GM23338 (cell line): ENCODE data around the gene C11orf21. TPM values are rescaled to one million over a fixed set of nuclear protein-coding genes. Genes with fewer than 3 reads are reported as not detected.

Source experiments
- ATAC-seq: fragments of 200-7000 bp; cut with Tn5 transposase; 3 replicates; pipeline ENCODE4 v1.9.1; 2020
- DNase-seq: peaks from one replicate; pipeline ENCODE4 v3.0.0-alpha.2; 2015; ENCODE audit warnings: low spot score
- H2AFZ ChIP-seq: fragments of 200-600 bp; sonication (generic); 2 replicates; pipeline ENCODE4 v1.8.0; 2016; ENCODE audit warnings: antibody characterized with exemption, mild to moderate bottlenecking, moderate library complexity
- H3F3A ChIP-seq: fragments of 200-600 bp; sonication (generic); replicated peaks from 2 replicates; pipeline ENCODE4 v1.8.0; 2017; ENCODE audit warnings: antibody characterized with exemption, mixed run types, low read depth
- H3K27ac ChIP-seq: fragments of 200-600 bp; sonication (generic); 2 replicates; pipeline ENCODE4 v1.6.1; 2016; ENCODE audit warnings: low read depth
- H3K27me3 ChIP-seq: fragments of 200-600 bp; sonication (generic); 2 replicates; pipeline ENCODE4 v1.8.0; 2016; ENCODE audit warnings: mild to moderate bottlenecking, mixed run types, moderate library complexity; ENCODE audit not compliant: insufficient read depth
- H3K36me3 ChIP-seq: fragments of 200-600 bp; sonication (generic); 2 replicates; pipeline ENCODE4 v1.8.0; 2016; ENCODE audit warnings: mild to moderate bottlenecking; ENCODE audit not compliant: insufficient read depth
- H3K4me1 ChIP-seq: fragments of 200-600 bp; sonication (generic); 2 replicates; pipeline ENCODE4 v1.8.0; 2016; ENCODE audit warnings: mild to moderate bottlenecking, moderate library complexity; ENCODE audit not compliant: insufficient read depth
- H3K4me2 ChIP-seq: fragments of 200-600 bp; sonication (generic); 2 replicates; pipeline ENCODE4 v1.7.1; 2017; ENCODE audit warnings: mixed run types
- H3K4me3 ChIP-seq: fragments of 200-600 bp; sonication (generic); 2 replicates; pipeline ENCODE4 v1.6.1; 2016; ENCODE audit warnings: mixed run types
- H3K79me2 ChIP-seq: fragments of 200-600 bp; sonication (generic); replicated peaks from 2 replicates; pipeline ENCODE4 v1.8.0; 2017; ENCODE audit warnings: mild to moderate bottlenecking; ENCODE audit not compliant: insufficient read depth
- H3K9me2 ChIP-seq: fragments of 200-600 bp; sonication (generic); 2 replicates; pipeline ENCODE4 v1.8.0; 2017; ENCODE audit not compliant: insufficient read depth
- H4K20me1 ChIP-seq: fragments of 200-600 bp; sonication (generic); replicated peaks from 2 replicates; pipeline ENCODE4 v1.8.0; 2017; ENCODE audit warnings: mild to moderate bottlenecking; ENCODE audit not compliant: insufficient read depth
- H3K27ac Mint-ChIP-seq: 2 replicates; pipeline ENCODE4 v1.8.0; 2020; ENCODE audit warnings: inconsistent platforms, mild to moderate bottlenecking, moderate library complexity, mixed read lengths
- H3K27me3 Mint-ChIP-seq: 3 replicates; pipeline ENCODE4 v1.8.0; 2022; ENCODE audit warnings: low read depth, mild to moderate bottlenecking, moderate library complexity, mixed read lengths, inconsistent platforms; ENCODE audit not compliant: insufficient read depth, poor library complexity
- H3K36me3 Mint-ChIP-seq: 3 replicates; pipeline ENCODE4 v1.8.0; 2021; ENCODE audit warnings: low read depth, mild to moderate bottlenecking, inconsistent platforms, moderate library complexity, mixed read lengths
- H3K4me1 Mint-ChIP-seq: 3 replicates; pipeline ENCODE4 v1.8.0; 2020; ENCODE audit warnings: mild to moderate bottlenecking, inconsistent platforms, mixed read lengths
- H3K4me3 Mint-ChIP-seq: 3 replicates; pipeline ENCODE4 v1.8.0; 2021; ENCODE audit warnings: moderate library complexity, mild to moderate bottlenecking, inconsistent platforms, mixed read lengths
- H3K9me3 Mint-ChIP-seq: 3 replicates; pipeline ENCODE4 v1.8.0; 2020; ENCODE audit warnings: moderate library complexity, mild to moderate bottlenecking, inconsistent platforms, mixed read lengths
- CREB1 ChIP-seq: fragments of 250-450 bp; sonication (Bioruptor Pico); IDR thresholded peaks from 2 replicates; pipeline ENCODE4 v1.5.0; 2020; ENCODE audit warnings: low read depth, mild to moderate bottlenecking, moderate library complexity
- EZH2 ChIP-seq: fragments of 200-600 bp; sonication (generic); IDR thresholded peaks from one replicate; pipeline ENCODE4 v1.8.0; 2017; ENCODE audit warnings: antibody characterized with exemption, mild to moderate bottlenecking, low read depth; ENCODE audit not compliant: unreplicated experiment
- EZH2phosphoT487 ChIP-seq: fragments of 200-600 bp; sonication (generic); IDR thresholded peaks from one replicate; pipeline ENCODE4 v1.8.1; 2018; ENCODE audit warnings: antibody characterized with exemption; ENCODE audit not compliant: unreplicated experiment
- JUNB ChIP-seq: IDR thresholded peaks from one replicate; pipeline ENCODE4 v1.6.1; 2016; ENCODE audit warnings: antibody characterized with exemption; ENCODE audit not compliant: unreplicated experiment
- NANOG ChIP-seq: IDR thresholded peaks from 2 replicates; pipeline ENCODE4 v1.6.1; 2016; ENCODE audit warnings: antibody characterized with exemption, borderline replicate concordance
- POLR2AphosphoS5 ChIP-seq: IDR thresholded peaks from 2 replicates; pipeline ENCODE4 v1.6.1; 2016; ENCODE audit warnings: antibody characterized with exemption, low read depth
- STAT1 ChIP-seq: IDR thresholded peaks from one replicate; pipeline ENCODE4 v1.6.1; 2016; ENCODE audit warnings: antibody characterized with exemption; ENCODE audit not compliant: unreplicated experiment
- ZNF114 ChIP-seq: fragments of 250-450 bp; sonication (Bioruptor Pico); IDR thresholded peaks from 2 replicates; pipeline ENCODE4 v1.5.0; 2020; ENCODE audit warnings: mild to moderate bottlenecking, moderate library complexity
- ZNF331 ChIP-seq: fragments of 250-450 bp; sonication (Bioruptor Pico); IDR thresholded peaks from 2 replicates; pipeline ENCODE4 v1.5.0; 2020; ENCODE audit warnings: low read depth, mild to moderate bottlenecking, moderate library complexity
- polyA plus RNA-seq: library from polyadenylated mRNA; unstranded; fragments of >200 nt; fragmentation: Nextera tagmentation; extraction: Ambion mirVana; gene quantifications from 2 replicates; pipeline ENCODE4 v1.2.1, GENCODE V29; 2016
- total RNA-seq: library from RNA; depleted of rRNA; stranded (reverse); fragments of >200 nt; shearing (Covaris generic); gene quantifications from 2 replicates; pipeline ENCODE4 v1.2.3, GENCODE V29; 2014
- TF ChIP-seq, protein P1 (sequence below): IDR thresholded peaks from one replicate; pipeline ENCODE4 v1.6.1; 2018; ENCODE audit warnings: antibody characterized with exemption; ENCODE audit not compliant: unreplicated experiment
- TF ChIP-seq, protein P2 (sequence below): IDR thresholded peaks from 2 replicates; pipeline ENCODE4 v1.6.1; 2016; ENCODE audit warnings: antibody characterized with exemption
- TF ChIP-seq, protein P3 (sequence below): fragments of 250-450 bp; sonication (Bioruptor Pico); IDR thresholded peaks from 2 replicates; pipeline ENCODE4 v1.5.0; 2020; ENCODE audit warnings: mild to moderate bottlenecking, moderate library complexity

Gene C11orf21
- total and polyA plus RNA-seq, 2 experiments from 2014 or later, result not detected

DNA sequence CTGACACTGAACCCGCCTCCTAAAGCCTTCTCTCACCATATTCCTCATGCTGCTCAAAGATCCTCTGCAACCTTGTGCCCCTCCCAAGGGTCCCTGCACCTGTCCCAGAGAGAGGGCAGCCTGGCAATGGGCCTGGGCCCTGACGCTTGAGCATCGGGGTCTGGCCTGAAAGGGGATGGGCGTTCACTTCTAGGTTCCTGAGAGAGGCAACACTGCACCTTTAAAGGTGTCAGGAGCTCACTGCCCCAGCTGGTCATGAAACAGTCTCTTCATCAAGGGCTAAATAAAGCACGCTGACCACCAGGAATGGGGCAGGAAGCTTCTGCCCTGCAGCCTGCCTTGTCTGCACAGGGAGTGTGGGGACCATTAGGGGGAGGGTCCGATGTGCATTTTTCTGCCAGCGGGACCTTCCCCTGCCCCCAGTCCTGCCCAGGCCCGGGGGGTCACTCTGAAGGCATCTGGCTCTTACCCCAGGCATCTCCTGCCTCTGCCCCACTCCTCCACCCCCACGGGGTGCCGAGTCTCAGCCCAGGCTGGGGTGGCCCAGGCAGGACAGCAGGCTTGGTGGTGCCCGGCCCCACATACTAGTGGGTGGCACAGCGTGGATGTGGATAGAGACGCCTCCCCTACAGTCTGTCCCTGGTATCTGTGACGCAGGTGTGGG lies 3.5 kb downstream of the C11orf21 start (continued):
- TF ChIP-seq, protein P1, sequence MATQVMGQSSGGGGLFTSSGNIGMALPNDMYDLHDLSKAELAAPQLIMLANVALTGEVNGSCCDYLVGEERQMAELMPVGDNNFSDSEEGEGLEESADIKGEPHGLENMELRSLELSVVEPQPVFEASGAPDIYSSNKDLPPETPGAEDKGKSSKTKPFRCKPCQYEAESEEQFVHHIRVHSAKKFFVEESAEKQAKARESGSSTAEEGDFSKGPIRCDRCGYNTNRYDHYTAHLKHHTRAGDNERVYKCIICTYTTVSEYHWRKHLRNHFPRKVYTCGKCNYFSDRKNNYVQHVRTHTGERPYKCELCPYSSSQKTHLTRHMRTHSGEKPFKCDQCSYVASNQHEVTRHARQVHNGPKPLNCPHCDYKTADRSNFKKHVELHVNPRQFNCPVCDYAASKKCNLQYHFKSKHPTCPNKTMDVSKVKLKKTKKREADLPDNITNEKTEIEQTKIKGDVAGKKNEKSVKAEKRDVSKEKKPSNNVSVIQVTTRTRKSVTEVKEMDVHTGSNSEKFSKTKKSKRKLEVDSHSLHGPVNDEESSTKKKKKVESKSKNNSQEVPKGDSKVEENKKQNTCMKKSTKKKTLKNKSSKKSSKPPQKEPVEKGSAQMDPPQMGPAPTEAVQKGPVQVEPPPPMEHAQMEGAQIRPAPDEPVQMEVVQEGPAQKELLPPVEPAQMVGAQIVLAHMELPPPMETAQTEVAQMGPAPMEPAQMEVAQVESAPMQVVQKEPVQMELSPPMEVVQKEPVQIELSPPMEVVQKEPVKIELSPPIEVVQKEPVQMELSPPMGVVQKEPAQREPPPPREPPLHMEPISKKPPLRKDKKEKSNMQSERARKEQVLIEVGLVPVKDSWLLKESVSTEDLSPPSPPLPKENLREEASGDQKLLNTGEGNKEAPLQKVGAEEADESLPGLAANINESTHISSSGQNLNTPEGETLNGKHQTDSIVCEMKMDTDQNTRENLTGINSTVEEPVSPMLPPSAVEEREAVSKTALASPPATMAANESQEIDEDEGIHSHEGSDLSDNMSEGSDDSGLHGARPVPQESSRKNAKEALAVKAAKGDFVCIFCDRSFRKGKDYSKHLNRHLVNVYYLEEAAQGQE, result no peak
- TF ChIP-seq JUNB (no peak), EZH2 (no peak), CREB1 (CRISPR knock-in tag) (no peak), ZNF331 (CRISPR knock-in tag) (no peak), POLR2AphosphoS5 (no peak), STAT1 (no peak), ZNF114 (CRISPR knock-in tag) (no peak), NANOG (no peak), EZH2phosphoT487 (no peak)
- TF ChIP-seq, protein P2, sequence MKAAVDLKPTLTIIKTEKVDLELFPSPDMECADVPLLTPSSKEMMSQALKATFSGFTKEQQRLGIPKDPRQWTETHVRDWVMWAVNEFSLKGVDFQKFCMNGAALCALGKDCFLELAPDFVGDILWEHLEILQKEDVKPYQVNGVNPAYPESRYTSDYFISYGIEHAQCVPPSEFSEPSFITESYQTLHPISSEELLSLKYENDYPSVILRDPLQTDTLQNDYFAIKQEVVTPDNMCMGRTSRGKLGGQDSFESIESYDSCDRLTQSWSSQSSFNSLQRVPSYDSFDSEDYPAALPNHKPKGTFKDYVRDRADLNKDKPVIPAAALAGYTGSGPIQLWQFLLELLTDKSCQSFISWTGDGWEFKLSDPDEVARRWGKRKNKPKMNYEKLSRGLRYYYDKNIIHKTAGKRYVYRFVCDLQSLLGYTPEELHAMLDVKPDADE, result no peak

DNA sequence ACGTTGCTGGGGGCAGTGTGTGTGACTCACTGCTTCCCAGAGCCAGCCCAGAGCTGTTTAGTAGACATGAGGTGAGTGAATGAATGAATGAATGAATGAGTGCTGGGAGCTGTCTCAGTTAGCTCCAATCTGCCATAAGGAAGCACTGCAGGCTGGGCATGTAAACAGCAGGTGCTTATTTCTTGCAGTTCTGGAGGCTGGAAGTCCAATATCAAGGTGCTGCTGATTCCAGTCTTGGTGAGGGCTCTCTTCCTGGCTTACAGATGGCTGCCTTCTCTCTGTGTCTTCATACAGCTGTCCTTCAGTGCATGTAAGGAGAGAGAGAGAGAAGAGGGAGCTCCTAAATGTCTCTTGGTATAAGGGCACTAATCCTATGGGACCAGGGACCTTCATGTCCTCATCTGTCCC lies 4.1 kb downstream of the C11orf21 start:
- Histone ChIP-seq H3K79me2 (no peaks in the 10 kb centered on the region), H2AFZ (no peak overlapping the region), H3F3A (no peaks in the 10 kb centered on the region), H3K27ac (no peak overlapping the region), H3K27me3 (no peaks in the 10 kb centered on the region), H3K4me3 (no peak overlapping the region), H3K36me3 (no peaks in the 10 kb centered on the region), H4K20me1 (no peaks in the 10 kb centered on the region), H3K4me1 (no peaks in the 10 kb centered on the region), H3K4me2 (no peak overlapping the region), H3K9me2 (no peaks in the 10 kb centered on the region)
- no peak for ATAC-seq
- Mint-ChIP-seq H3K36me3 (no peaks in the 10 kb centered on the region), H3K4me3 (no peak overlapping the region), H3K27me3 (peaks cover 10% of the 10 kb centered on the region), H3K9me3 (no peaks in the 10 kb centered on the region), H3K4me1 (no peaks in the 10 kb centered on the region), H3K27ac (no peak overlapping the region)
- no peak for DNase-seq
- TF ChIP-seq, protein P1, result no peak
- TF ChIP-seq, protein P3, sequence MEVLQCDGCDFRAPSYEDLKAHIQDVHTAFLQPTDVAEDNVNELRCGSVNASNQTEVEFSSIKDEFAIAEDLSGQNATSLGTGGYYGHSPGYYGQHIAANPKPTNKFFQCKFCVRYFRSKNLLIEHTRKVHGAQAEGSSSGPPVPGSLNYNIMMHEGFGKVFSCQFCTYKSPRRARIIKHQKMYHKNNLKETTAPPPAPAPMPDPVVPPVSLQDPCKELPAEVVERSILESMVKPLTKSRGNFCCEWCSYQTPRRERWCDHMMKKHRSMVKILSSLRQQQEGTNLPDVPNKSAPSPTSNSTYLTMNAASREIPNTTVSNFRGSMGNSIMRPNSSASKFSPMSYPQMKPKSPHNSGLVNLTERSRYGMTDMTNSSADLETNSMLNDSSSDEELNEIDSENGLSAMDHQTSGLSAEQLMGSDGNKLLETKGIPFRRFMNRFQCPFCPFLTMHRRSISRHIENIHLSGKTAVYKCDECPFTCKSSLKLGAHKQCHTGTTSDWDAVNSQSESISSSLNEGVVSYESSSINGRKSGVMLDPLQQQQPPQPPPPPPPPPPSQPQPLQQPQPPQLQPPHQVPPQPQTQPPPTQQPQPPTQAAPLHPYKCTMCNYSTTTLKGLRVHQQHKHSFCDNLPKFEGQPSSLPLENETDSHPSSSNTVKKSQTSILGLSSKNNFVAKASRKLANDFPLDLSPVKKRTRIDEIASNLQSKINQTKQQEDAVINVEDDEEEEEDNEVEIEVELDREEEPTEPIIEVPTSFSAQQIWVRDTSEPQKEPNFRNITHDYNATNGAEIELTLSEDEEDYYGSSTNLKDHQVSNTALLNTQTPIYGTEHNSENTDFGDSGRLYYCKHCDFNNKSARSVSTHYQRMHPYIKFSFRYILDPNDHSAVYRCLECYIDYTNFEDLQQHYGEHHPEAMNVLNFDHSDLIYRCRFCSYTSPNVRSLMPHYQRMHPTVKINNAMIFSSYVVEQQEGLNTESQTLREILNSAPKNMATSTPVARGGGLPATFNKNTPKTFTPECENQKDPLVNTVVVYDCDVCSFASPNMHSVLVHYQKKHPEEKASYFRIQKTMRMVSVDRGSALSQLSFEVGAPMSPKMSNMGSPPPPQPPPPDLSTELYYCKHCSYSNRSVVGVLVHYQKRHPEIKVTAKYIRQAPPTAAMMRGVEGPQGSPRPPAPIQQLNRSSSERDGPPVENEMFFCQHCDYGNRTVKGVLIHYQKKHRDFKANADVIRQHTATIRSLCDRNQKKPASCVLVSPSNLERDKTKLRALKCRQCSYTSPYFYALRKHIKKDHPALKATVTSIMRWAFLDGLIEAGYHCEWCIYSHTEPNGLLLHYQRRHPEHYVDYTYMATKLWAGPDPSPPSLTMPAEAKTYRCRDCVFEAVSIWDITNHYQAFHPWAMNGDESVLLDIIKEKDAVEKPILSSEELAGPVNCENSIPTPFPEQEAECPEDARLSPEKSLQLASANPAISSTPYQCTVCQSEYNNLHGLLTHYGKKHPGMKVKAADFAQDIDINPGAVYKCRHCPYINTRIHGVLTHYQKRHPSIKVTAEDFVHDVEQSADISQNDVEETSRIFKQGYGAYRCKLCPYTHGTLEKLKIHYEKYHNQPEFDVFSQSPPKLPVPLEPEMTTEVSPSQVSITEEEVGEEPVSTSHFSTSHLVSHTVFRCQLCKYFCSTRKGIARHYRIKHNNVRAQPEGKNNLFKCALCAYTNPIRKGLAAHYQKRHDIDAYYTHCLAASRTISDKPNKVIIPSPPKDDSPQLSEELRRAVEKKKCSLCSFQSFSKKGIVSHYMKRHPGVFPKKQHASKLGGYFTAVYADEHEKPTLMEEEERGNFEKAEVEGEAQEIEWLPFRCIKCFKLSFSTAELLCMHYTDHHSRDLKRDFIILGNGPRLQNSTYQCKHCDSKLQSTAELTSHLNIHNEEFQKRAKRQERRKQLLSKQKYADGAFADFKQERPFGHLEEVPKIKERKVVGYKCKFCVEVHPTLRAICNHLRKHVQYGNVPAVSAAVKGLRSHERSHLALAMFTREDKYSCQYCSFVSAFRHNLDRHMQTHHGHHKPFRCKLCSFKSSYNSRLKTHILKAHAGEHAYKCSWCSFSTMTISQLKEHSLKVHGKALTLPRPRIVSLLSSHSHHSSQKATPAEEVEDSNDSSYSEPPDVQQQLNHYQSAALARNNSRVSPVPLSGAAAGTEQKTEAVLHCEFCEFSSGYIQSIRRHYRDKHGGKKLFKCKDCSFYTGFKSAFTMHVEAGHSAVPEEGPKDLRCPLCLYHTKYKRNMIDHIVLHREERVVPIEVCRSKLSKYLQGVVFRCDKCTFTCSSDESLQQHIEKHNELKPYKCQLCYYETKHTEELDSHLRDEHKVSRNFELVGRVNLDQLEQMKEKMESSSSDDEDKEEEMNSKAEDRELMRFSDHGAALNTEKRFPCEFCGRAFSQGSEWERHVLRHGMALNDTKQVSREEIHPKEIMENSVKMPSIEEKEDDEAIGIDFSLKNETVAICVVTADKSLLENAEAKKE, result no peak
